ENCODE data around the gene TMC8. TPM values are rescaled to one million over a fixed set of nuclear protein-coding genes. Genes with fewer than 3 reads are reported as not detected.

TMC8 gene
- total and polyA plus RNA-seq, 2 donors (not counting 3 experiments of a cell fraction or from before 2014, with no cell fraction given): 0.07 to 1.3 TPM

DNA sequence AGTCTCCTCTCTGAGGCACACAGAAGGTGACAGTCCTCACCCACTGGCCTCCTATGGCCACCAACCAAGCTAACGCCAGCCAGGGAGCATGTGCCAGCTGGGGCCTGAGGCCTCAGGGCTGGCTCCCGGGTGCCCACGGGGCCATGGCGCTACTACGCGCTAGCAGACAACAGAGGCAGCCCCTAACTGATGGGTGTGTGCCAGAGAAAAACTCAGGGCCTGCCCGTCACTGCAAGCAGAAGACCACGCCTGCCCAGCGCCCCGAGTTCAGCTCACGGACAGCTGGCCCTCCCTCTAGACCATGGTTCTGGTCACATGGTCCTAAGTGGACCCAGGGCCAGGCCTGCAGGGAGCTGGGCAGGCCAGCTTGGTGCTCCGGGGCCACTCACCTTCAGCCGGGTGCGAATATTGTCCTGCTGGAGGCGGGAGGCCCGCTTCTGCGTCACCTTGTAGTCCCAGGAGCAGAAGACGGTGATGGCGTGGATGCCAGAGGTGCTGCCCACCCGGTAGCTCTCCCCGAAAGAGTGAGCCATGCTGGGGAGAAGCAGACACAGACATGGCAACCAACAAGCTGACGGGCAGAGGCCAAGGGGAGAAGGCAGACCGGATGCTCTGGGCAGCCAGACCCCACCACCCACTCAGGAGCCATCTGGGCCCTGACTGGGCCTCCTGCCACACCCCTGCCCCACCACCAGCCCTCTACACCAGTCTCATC, 8.2 kb upstream of the TMC8 start:
- H3K36me3 ChIP-seq (ENCODE audit: control insufficient read depth in 2 of 2, extremely low read depth in 1 of 2, insufficient read depth in 2 of 2, low read length in 2 of 2): peaks cover 0 to 14% of the 10 kb centered on the region in 2 experiments
- dilution Hi-C loops (cut with MboI; ENCODE audit: extremely low pct_ligation_motif_present, low sequenced_read_pairs): no loop called here
- no peak overlapping the region for H3K9ac ChIP-seq (replicated peaks; ENCODE audit: extremely low read depth, insufficient read depth, low read length)
- H3K9me3 ChIP-seq (replicated peaks; ENCODE audit: control insufficient read depth, insufficient read depth, low read length): no peaks in the 10 kb centered on the region
- no peaks in the 10 kb centered on the region for H4K20me1 ChIP-seq (replicated peaks; ENCODE audit: control insufficient read depth, extremely low read depth, insufficient read depth, low read length)
- CTCF ChIA-PET: interaction anchor here (2.1 to 4.8 kb wide), 2 partner anchors 9 to 54 kb away, joined by 5 to 17 read pairs; no protein-coding TSS in a partner anchor
- no peak overlapping the region for H3K4me3 ChIP-seq (replicated peaks in 1 of 3; ENCODE audit: insufficient read depth in 1 of 3, low read depth in 1 of 3, low read length in 3 of 3)
- no TSS peak for BruUV-seq (replicated peaks)
- H3K9me1 ChIP-seq (replicated peaks; ENCODE audit: control insufficient read depth, extremely low read depth, insufficient read depth, low read length): no peaks in the 10 kb centered on the region
- no peak overlapping the region for H3K4me2 ChIP-seq (ENCODE audit: insufficient read depth, low read length)
- POLR2A ChIA-PET: no interaction called here
- intact Hi-C loops (cut with micrococcal nuclease): no loop called here
- no peak for TF ChIP-seq POLR2AphosphoS5 (IDR thresholded peaks at IDR 0.05; ENCODE audit: insufficient read depth, low read depth, low read length)
- TF ChIP-seq, protein P1, sequence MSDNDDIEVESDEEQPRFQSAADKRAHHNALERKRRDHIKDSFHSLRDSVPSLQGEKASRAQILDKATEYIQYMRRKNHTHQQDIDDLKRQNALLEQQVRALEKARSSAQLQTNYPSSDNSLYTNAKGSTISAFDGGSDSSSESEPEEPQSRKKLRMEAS (IDR thresholded peaks at IDR 0.05; ENCODE audit: insufficient read depth, insufficient read length): no peak
- TF ChIP-seq JUN (IDR thresholded peaks at IDR 0.05; ENCODE audit: borderline replicate concordance, insufficient read depth, insufficient read length, low read depth): no peak
- no peak for TF ChIP-seq MYC (IDR thresholded peaks at IDR 0.05; ENCODE audit: low read depth, low read length)
- no peak for TF ChIP-seq POLR2A (IDR thresholded peaks at IDR 0.05; ENCODE audit: low read depth, low read length)
- TF ChIP-seq, protein P2, sequence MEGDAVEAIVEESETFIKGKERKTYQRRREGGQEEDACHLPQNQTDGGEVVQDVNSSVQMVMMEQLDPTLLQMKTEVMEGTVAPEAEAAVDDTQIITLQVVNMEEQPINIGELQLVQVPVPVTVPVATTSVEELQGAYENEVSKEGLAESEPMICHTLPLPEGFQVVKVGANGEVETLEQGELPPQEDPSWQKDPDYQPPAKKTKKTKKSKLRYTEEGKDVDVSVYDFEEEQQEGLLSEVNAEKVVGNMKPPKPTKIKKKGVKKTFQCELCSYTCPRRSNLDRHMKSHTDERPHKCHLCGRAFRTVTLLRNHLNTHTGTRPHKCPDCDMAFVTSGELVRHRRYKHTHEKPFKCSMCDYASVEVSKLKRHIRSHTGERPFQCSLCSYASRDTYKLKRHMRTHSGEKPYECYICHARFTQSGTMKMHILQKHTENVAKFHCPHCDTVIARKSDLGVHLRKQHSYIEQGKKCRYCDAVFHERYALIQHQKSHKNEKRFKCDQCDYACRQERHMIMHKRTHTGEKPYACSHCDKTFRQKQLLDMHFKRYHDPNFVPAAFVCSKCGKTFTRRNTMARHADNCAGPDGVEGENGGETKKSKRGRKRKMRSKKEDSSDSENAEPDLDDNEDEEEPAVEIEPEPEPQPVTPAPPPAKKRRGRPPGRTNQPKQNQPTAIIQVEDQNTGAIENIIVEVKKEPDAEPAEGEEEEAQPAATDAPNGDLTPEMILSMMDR (IDR thresholded peaks at IDR 0.05; ENCODE audit: extremely low read depth in 1 of 2, insufficient read depth in 1 of 2, low read depth in 1 of 2, low read length in 2 of 2): no peak
- TF ChIP-seq GATA2 (IDR thresholded peaks at IDR 0.05; ENCODE audit: insufficient read depth, insufficient read length, low read depth, low read length): no peak
- H3K27me3 ChIP-seq (ENCODE audit: control insufficient read depth in 2 of 2, insufficient read depth in 2 of 2, low read length in 2 of 2): no peaks in the 10 kb centered on the region
- H3K4me1 ChIP-seq (ENCODE audit: control insufficient read depth, extremely low read depth, insufficient read depth, low read length): peaks cover 4% of the 10 kb centered on the region
- H3K79me2 ChIP-seq (ENCODE audit: control insufficient read depth, insufficient read depth, low read length): no peaks in the 10 kb centered on the region
- no peak overlapping the region for H2AFZ ChIP-seq (ENCODE audit: low read depth, low read length)
- no peak for DNase-seq (ENCODE audit: low read depth, low spot score)
- no peak for FAIRE-seq
- H3K27ac ChIP-seq (ENCODE audit: insufficient read depth, low read depth, low read length): no peak overlapping the region
